Measurements from ENCODE around the gene NELFA.

The NELFA gene

GRCh38 chr4:1961038-1961437 is 47.7 kb downstream of the NELFA start:
- TF ChIP-seq YY1 (IDR thresholded peaks at IDR 0.05; ENCODE audit: low read depth) (no peak), TAF1 (IDR thresholded peaks at IDR 0.05; ENCODE audit: low read depth) (no peak), CEBPB (IDR thresholded peaks at IDR 0.05) (no peak), RAD21 (IDR thresholded peaks at IDR 0.05; ENCODE audit: low read depth) (no peak), TCF12 (IDR thresholded peaks at IDR 0.05; ENCODE audit: low read depth) (no peak), MAX (IDR thresholded peaks at IDR 0.05) (no peak)

- TF ChIP-seq USF1 (IDR thresholded peaks at IDR 0.05), result no peak
- no peak for TF ChIP-seq EGR1 (IDR thresholded peaks at IDR 0.05)
- no peak for TF ChIP-seq TCF12 (IDR thresholded peaks at IDR 0.05; ENCODE audit: low read depth)
- TF ChIP-seq, protein P1, sequence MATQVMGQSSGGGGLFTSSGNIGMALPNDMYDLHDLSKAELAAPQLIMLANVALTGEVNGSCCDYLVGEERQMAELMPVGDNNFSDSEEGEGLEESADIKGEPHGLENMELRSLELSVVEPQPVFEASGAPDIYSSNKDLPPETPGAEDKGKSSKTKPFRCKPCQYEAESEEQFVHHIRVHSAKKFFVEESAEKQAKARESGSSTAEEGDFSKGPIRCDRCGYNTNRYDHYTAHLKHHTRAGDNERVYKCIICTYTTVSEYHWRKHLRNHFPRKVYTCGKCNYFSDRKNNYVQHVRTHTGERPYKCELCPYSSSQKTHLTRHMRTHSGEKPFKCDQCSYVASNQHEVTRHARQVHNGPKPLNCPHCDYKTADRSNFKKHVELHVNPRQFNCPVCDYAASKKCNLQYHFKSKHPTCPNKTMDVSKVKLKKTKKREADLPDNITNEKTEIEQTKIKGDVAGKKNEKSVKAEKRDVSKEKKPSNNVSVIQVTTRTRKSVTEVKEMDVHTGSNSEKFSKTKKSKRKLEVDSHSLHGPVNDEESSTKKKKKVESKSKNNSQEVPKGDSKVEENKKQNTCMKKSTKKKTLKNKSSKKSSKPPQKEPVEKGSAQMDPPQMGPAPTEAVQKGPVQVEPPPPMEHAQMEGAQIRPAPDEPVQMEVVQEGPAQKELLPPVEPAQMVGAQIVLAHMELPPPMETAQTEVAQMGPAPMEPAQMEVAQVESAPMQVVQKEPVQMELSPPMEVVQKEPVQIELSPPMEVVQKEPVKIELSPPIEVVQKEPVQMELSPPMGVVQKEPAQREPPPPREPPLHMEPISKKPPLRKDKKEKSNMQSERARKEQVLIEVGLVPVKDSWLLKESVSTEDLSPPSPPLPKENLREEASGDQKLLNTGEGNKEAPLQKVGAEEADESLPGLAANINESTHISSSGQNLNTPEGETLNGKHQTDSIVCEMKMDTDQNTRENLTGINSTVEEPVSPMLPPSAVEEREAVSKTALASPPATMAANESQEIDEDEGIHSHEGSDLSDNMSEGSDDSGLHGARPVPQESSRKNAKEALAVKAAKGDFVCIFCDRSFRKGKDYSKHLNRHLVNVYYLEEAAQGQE (IDR thresholded peaks at IDR 0.05; ENCODE audit: low read depth), result no peak
- no peak for TF ChIP-seq TAF1 (IDR thresholded peaks at IDR 0.05; ENCODE audit: low read depth)
- TF ChIP-seq FOXM1 (IDR thresholded peaks at IDR 0.05; ENCODE audit: borderline replicate concordance, low read depth), result no peak
- no peak for TF ChIP-seq CREB1 (IDR thresholded peaks at IDR 0.05; ENCODE audit: low read depth)
- no peak for TF ChIP-seq CEBPB (IDR thresholded peaks at IDR 0.05)
- no peak for TF ChIP-seq MAX (IDR thresholded peaks at IDR 0.05)
- no peak for TF ChIP-seq EP300 (IDR thresholded peaks at IDR 0.05; ENCODE audit: borderline replicate concordance)
- TF ChIP-seq ZBTB7A (IDR thresholded peaks at IDR 0.05; ENCODE audit: low read depth), result no peak
- no peak for TF ChIP-seq NFIC (IDR thresholded peaks at IDR 0.05)
- TF ChIP-seq RAD21 (IDR thresholded peaks at IDR 0.05; ENCODE audit: low read depth), result no peak
- no peak for TF ChIP-seq YY1 (IDR thresholded peaks at IDR 0.05; ENCODE audit: low read depth)
- TF ChIP-seq TEAD4 (IDR thresholded peaks at IDR 0.05), result no peak
Measured at GRCh38 chr4:1960170-1960825, 48.5 kb downstream of the NELFA start.

DNA sequence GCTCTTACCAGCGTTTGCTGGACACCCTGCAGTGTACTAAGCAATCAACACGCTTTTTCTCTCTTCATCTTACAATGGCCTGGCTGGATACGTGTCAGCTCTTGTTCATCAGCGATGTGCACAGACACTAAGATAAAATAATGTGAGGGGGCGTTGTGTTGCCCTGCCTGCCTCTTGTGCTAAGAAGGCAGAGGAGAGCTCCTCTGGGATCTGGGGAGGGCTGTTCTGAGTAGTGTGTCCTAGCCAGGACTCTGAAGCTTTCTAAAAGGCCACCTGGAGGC is 49.7 kb downstream of the NELFA start:
- no peak for TF ChIP-seq EGR1 (IDR thresholded peaks at IDR 0.05)
- TF ChIP-seq MAX (IDR thresholded peaks at IDR 0.05), result no peak
- no peak for TF ChIP-seq TEAD4 (IDR thresholded peaks at IDR 0.05)
- no peak for TF ChIP-seq USF1 (IDR thresholded peaks at IDR 0.05)
- TF ChIP-seq TAF1 (IDR thresholded peaks at IDR 0.05; ENCODE audit: low read depth), result no peak
- TF ChIP-seq RAD21 (IDR thresholded peaks at IDR 0.05; ENCODE audit: low read depth), result no peak
- no peak for TF ChIP-seq CREB1 (IDR thresholded peaks at IDR 0.05; ENCODE audit: low read depth)

DNA sequence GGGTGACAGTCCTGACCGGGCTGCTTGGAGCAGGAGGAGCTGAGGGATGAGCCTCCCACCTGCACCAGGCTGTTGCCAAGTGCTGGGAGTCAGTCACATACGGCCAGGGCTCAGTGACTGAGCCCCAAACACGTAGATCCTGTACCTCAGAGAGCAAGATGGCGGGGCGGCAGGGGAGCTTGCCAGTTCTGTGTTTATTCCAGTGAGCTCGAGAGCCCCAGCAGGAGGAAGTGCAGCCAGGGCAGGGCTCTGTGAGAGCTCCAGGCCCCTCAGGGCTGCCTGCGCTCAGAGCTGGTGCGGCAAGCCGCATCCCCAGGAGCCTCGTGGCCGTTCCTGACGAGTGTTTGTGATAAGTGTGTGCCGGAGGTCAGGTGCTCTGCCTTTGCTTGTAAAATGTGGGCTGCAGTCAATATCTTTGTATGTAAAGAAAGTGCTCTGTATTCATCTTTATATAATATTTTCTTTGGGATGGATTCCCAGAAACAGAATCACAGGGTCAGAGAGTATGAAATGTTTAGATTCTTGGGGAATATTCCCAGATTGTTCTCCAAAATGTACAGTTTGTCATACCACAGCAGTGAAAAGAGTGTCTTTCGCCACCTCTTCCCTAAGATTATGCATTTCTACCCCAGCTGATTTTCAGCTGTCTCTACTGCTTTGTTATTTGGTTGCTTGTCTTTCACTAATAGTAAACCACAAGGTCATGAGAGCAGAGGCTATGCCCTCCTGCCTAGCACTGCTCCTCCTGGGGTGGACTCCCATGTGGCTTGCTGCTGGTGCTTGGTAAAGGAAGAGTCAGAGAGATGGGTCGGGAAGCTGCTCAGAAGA is 50.3 kb downstream of the NELFA start:
- TF ChIP-seq TAF1 (IDR thresholded peaks at IDR 0.05; ENCODE audit: low read depth) (no peak), EP300 (IDR thresholded peaks at IDR 0.05; ENCODE audit: borderline replicate concordance) (no peak), TEAD4 (IDR thresholded peaks at IDR 0.05) (no peak), YY1 (IDR thresholded peaks at IDR 0.05; ENCODE audit: low read depth) (no peak), NFIC (IDR thresholded peaks at IDR 0.05) (no peak), FOXM1 (IDR thresholded peaks at IDR 0.05; ENCODE audit: borderline replicate concordance, low read depth) (no peak), MAX (IDR thresholded peaks at IDR 0.05) (no peak)
- TF ChIP-seq, protein P1 (IDR thresholded peaks at IDR 0.05; ENCODE audit: low read depth), result no peak

GRCh38 chr4:1956631-1957030 is 52.1 kb downstream of the NELFA start:
- TF ChIP-seq RAD21 (IDR thresholded peaks at IDR 0.05; ENCODE audit: low read depth) (no peak), EGR1 (IDR thresholded peaks at IDR 0.05) (no peak), EP300 (IDR thresholded peaks at IDR 0.05; ENCODE audit: borderline replicate concordance) (no peak), FOXM1 (IDR thresholded peaks at IDR 0.05; ENCODE audit: borderline replicate concordance, low read depth) (no peak), ZBTB7A (IDR thresholded peaks at IDR 0.05; ENCODE audit: low read depth) (no peak), CREB1 (IDR thresholded peaks at IDR 0.05; ENCODE audit: low read depth) (no peak), TCF12 (IDR thresholded peaks at IDR 0.05; ENCODE audit: low read depth) (no peak), YY1 (IDR thresholded peaks at IDR 0.05; ENCODE audit: low read depth) (no peak), NFIC (IDR thresholded peaks at IDR 0.05) (no peak), MAX (IDR thresholded peaks at IDR 0.05) (no peak), TAF1 (IDR thresholded peaks at IDR 0.05; ENCODE audit: low read depth) (no peak)
